ENCODE results near the gene ALCAM. TPM values are rescaled to one million over a fixed set of nuclear protein-coding genes. Genes with fewer than 3 reads are reported as not detected.

ALCAM gene
- total and polyA plus RNA-seq, 2 of the 8 experiments (the other 6 are each of a cell fraction or from before 2014, with no cell fraction given): 10.8 to 33.0 TPM

DNA sequence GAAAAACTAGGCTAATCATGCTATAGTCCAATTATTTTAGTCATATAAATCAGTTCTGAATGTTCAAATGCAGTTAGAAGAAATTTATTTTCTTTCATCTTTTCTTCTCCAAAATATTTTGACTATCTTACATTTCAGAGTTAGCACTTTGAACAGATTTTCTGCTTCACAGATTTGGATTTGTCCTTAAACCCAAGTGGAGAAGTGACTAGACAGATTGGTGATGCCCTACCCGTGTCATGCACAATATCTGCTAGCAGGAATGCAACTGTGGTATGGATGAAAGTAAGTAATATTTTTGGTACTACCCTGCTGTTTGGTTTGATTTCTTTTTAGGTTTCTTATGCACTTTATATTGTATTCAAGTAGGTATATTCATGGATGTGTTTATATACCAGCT is 178.3 kb downstream of the ALCAM start (continued):
- TF ChIP-seq, protein P1, sequence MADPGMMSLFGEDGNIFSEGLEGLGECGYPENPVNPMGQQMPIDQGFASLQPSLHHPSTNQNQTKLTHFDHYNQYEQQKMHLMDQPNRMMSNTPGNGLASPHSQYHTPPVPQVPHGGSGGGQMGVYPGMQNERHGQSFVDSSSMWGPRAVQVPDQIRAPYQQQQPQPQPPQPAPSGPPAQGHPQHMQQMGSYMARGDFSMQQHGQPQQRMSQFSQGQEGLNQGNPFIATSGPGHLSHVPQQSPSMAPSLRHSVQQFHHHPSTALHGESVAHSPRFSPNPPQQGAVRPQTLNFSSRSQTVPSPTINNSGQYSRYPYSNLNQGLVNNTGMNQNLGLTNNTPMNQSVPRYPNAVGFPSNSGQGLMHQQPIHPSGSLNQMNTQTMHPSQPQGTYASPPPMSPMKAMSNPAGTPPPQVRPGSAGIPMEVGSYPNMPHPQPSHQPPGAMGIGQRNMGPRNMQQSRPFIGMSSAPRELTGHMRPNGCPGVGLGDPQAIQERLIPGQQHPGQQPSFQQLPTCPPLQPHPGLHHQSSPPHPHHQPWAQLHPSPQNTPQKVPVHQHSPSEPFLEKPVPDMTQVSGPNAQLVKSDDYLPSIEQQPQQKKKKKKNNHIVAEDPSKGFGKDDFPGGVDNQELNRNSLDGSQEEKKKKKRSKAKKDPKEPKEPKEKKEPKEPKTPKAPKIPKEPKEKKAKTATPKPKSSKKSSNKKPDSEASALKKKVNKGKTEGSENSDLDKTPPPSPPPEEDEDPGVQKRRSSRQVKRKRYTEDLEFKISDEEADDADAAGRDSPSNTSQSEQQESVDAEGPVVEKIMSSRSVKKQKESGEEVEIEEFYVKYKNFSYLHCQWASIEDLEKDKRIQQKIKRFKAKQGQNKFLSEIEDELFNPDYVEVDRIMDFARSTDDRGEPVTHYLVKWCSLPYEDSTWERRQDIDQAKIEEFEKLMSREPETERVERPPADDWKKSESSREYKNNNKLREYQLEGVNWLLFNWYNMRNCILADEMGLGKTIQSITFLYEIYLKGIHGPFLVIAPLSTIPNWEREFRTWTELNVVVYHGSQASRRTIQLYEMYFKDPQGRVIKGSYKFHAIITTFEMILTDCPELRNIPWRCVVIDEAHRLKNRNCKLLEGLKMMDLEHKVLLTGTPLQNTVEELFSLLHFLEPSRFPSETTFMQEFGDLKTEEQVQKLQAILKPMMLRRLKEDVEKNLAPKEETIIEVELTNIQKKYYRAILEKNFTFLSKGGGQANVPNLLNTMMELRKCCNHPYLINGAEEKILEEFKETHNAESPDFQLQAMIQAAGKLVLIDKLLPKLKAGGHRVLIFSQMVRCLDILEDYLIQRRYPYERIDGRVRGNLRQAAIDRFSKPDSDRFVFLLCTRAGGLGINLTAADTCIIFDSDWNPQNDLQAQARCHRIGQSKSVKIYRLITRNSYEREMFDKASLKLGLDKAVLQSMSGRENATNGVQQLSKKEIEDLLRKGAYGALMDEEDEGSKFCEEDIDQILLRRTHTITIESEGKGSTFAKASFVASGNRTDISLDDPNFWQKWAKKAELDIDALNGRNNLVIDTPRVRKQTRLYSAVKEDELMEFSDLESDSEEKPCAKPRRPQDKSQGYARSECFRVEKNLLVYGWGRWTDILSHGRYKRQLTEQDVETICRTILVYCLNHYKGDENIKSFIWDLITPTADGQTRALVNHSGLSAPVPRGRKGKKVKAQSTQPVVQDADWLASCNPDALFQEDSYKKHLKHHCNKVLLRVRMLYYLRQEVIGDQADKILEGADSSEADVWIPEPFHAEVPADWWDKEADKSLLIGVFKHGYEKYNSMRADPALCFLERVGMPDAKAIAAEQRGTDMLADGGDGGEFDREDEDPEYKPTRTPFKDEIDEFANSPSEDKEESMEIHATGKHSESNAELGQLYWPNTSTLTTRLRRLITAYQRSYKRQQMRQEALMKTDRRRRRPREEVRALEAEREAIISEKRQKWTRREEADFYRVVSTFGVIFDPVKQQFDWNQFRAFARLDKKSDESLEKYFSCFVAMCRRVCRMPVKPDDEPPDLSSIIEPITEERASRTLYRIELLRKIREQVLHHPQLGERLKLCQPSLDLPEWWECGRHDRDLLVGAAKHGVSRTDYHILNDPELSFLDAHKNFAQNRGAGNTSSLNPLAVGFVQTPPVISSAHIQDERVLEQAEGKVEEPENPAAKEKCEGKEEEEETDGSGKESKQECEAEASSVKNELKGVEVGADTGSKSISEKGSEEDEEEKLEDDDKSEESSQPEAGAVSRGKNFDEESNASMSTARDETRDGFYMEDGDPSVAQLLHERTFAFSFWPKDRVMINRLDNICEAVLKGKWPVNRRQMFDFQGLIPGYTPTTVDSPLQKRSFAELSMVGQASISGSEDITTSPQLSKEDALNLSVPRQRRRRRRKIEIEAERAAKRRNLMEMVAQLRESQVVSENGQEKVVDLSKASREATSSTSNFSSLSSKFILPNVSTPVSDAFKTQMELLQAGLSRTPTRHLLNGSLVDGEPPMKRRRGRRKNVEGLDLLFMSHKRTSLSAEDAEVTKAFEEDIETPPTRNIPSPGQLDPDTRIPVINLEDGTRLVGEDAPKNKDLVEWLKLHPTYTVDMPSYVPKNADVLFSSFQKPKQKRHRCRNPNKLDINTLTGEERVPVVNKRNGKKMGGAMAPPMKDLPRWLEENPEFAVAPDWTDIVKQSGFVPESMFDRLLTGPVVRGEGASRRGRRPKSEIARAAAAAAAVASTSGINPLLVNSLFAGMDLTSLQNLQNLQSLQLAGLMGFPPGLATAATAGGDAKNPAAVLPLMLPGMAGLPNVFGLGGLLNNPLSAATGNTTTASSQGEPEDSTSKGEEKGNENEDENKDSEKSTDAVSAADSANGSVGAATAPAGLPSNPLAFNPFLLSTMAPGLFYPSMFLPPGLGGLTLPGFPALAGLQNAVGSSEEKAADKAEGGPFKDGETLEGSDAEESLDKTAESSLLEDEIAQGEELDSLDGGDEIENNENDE (IDR thresholded peaks at IDR 0.05; ENCODE audit: insufficient replicate concordance, low read length): no peak
- TF ChIP-seq RFX5 (IDR thresholded peaks at IDR 0.05; ENCODE audit: borderline replicate concordance, low read depth, low read length) (no peak), EZH2 (IDR thresholded peaks at IDR 0.05; ENCODE audit: low read depth, low read length, severe bottlenecking) (no peak), NRF1 (IDR thresholded peaks at IDR 0.05; ENCODE audit: low read depth, low read length) (no peak), SIN3A (conservative IDR thresholded peaks at IDR 0.05 in 1 of 2, IDR thresholded peaks at IDR 0.05 in 1 of 2; ENCODE audit: low read depth in 1 of 2, low read length in 2 of 2) (no peak)

Measured in H1 (cell line).